H9 (cell line): Measurements from ENCODE around the gene COMMD10. TPM values are rescaled to one million over a fixed set of nuclear protein-coding genes. Genes with fewer than 3 reads are reported as not detected.
A peak's percentile ranks its signal among the peaks of the same experiment; 100 is the strongest.

ENCODE experiments used
- DNase-seq: peaks from one replicate; pipeline ENCODE4 v3.0.0-alpha.2; 2017
- H2AFZ ChIP-seq: one replicate; pipeline ENCODE4 v1.6.1; 2013; ENCODE audit warnings: mild to moderate bottlenecking, low read length, control low read depth, moderate library complexity
- H2AK5ac ChIP-seq: 2 replicates; pipeline ENCODE4 v1.6.1; 2013; ENCODE audit warnings: low read length, control low read depth, mixed read lengths; ENCODE audit not compliant: insufficient read length
- H2BK120ac ChIP-seq: one replicate; pipeline ENCODE4 v1.6.1; 2013; ENCODE audit warnings: low read depth, mild to moderate bottlenecking, low read length, control low read depth, inconsistent platforms; ENCODE audit not compliant: poor library complexity, severe bottlenecking
- H2BK12ac ChIP-seq: 2 replicates; pipeline ENCODE4 v1.6.1; 2013; ENCODE audit warnings: low read length, control low read depth, mixed read lengths, low read depth; ENCODE audit not compliant: insufficient read length
- H2BK15ac ChIP-seq: 2 replicates; pipeline ENCODE4 v1.6.1; 2013; ENCODE audit warnings: low read depth, low read length, control low read depth
- H2BK20ac ChIP-seq: one replicate; pipeline ENCODE4 v1.6.1; 2013; ENCODE audit warnings: low read depth, mild to moderate bottlenecking, low read length, control low read depth, inconsistent platforms; ENCODE audit not compliant: poor library complexity, severe bottlenecking
- H2BK5ac ChIP-seq: 2 replicates; pipeline ENCODE4 v1.6.1; 2013; ENCODE audit warnings: low read length, control low read depth, mixed read lengths; ENCODE audit not compliant: insufficient read length
- H3K14ac ChIP-seq: 2 replicates; pipeline ENCODE4 v1.6.1; 2013; ENCODE audit warnings: low read length, control low read depth; ENCODE audit not compliant: insufficient read depth
- H3K18ac ChIP-seq: 2 replicates; pipeline ENCODE4 v1.6.1; 2013; ENCODE audit warnings: low read depth, mild to moderate bottlenecking, mixed read lengths, low read length, control low read depth; ENCODE audit not compliant: insufficient read length
- H3K23ac ChIP-seq: 2 replicates; pipeline ENCODE4 v1.6.1; 2013; ENCODE audit warnings: low read length, control low read depth, mixed read lengths, low read depth; ENCODE audit not compliant: insufficient read length
- H3K23me2 ChIP-seq: 2 replicates; pipeline ENCODE4 v1.6.1; 2013; ENCODE audit warnings: low read depth, mild to moderate bottlenecking, mixed read lengths, low read length, control low read depth; ENCODE audit not compliant: insufficient read length, poor library complexity, severe bottlenecking
- H3K27ac ChIP-seq: 2 replicates; pipeline ENCODE4 v1.5.1; 2013; ENCODE audit warnings: low read length, control low read depth, mixed read lengths, low read depth; ENCODE audit not compliant: insufficient read length
- H3K27me3 ChIP-seq: 2 replicates; pipeline ENCODE4 v1.6.1; 2013; ENCODE audit warnings: low read length, control low read depth, inconsistent platforms; ENCODE audit not compliant: insufficient read depth
- H3K4ac ChIP-seq: 2 replicates; pipeline ENCODE4 v1.6.1; 2013; ENCODE audit warnings: low read depth, mild to moderate bottlenecking, control low read depth, inconsistent platforms, low read length, moderate library complexity
- H3K4me1 ChIP-seq: 2 replicates; pipeline ENCODE4 v1.6.1; 2013; ENCODE audit warnings: low read length, control low read depth, inconsistent platforms; ENCODE audit not compliant: insufficient read depth
- H3K4me2 ChIP-seq: 2 replicates; pipeline ENCODE4 v1.6.1; 2013; ENCODE audit warnings: low read length, control low read depth, mixed read lengths; ENCODE audit not compliant: insufficient read length, insufficient read depth
- H3K56ac ChIP-seq: 2 replicates; pipeline ENCODE4 v1.6.1; 2013; ENCODE audit warnings: low read depth, mild to moderate bottlenecking, mixed read lengths, low read length, control low read depth; ENCODE audit not compliant: insufficient read length
- H3K79me1 ChIP-seq: 2 replicates; pipeline ENCODE4 v1.6.1; 2013; ENCODE audit warnings: low read depth, mild to moderate bottlenecking, moderate library complexity, low read length, control low read depth, inconsistent platforms; ENCODE audit not compliant: insufficient read depth, poor library complexity, severe bottlenecking
- H3K79me2 ChIP-seq: 2 replicates; pipeline ENCODE4 v1.6.1; 2013; ENCODE audit warnings: low read length, control low read depth, inconsistent platforms; ENCODE audit not compliant: insufficient read depth
- H3K9ac ChIP-seq: 2 replicates; pipeline ENCODE4 v1.6.1; 2013; ENCODE audit warnings: low read length, control low read depth, mixed read lengths; ENCODE audit not compliant: insufficient read length; ENCODE audit errors: extremely low read depth
- H3K9me3 ChIP-seq: one replicate; pipeline ENCODE4 v1.6.1; 2013; ENCODE audit warnings: low read depth, low read length, inconsistent platforms; ENCODE audit not compliant: control insufficient read depth
- H3T11ph ChIP-seq: one replicate; pipeline ENCODE4 v1.6.1; 2013; ENCODE audit warnings: mild to moderate bottlenecking, low read length, control low read depth, inconsistent platforms
- H4K20me1 ChIP-seq: one replicate; pipeline ENCODE4 v1.6.1; 2013; ENCODE audit not compliant: control insufficient read depth, insufficient read length, insufficient read depth
- H4K5ac ChIP-seq: 2 replicates; pipeline ENCODE4 v1.6.1; 2013; ENCODE audit warnings: low read depth, mild to moderate bottlenecking, mixed read lengths, low read length, control low read depth; ENCODE audit not compliant: insufficient read length
- H4K8ac ChIP-seq: replicated peaks from 2 replicates; pipeline ENCODE4 v1.6.1; 2013; ENCODE audit warnings: low read length, control low read depth, mixed read lengths, low read depth; ENCODE audit not compliant: insufficient read length
- H4K91ac ChIP-seq: 2 replicates; pipeline ENCODE4 v1.6.1; 2013; ENCODE audit warnings: low read depth, mild to moderate bottlenecking, moderate library complexity, mixed read lengths, low read length, control low read depth; ENCODE audit not compliant: insufficient read length
- H3K27ac Mint-ChIP-seq, 3 experiments: 2 replicates in 2 of 3; 3 replicates in 1 of 3; pipeline ENCODE4 v1.8.0; 2020 to 2021; ENCODE audit warnings: mixed read lengths in 3 of 3, mild to moderate bottlenecking in 1 of 3, moderate library complexity in 1 of 3
- H3K27me3 Mint-ChIP-seq: 2 replicates; pipeline ENCODE4 v1.8.0; 2021; ENCODE audit warnings: low read depth, mild to moderate bottlenecking, moderate library complexity, mixed read lengths
- H3K36me3 Mint-ChIP-seq, 3 experiments: 2 replicates in 2 of 3; 3 replicates in 1 of 3; pipeline ENCODE4 v1.8.0; 2020 to 2021; ENCODE audit warnings: low read depth in 3 of 3, mixed read lengths in 3 of 3; ENCODE audit not compliant: insufficient read depth in 1 of 3
- H3K4me1 Mint-ChIP-seq, 2 experiments: 2 replicates each; pipeline ENCODE4 v1.8.0; 2020; ENCODE audit warnings: mixed read lengths in 2 of 2
- H3K4me3 Mint-ChIP-seq, 2 experiments: 2 replicates in 1 of 2; 3 replicates in 1 of 2; pipeline ENCODE4 v1.8.0; 2020 to 2021; ENCODE audit warnings: mild to moderate bottlenecking in 2 of 2, mixed read lengths in 2 of 2, moderate library complexity in 1 of 2
- H3K9me3 Mint-ChIP-seq, 2 experiments: 2 replicates in 1 of 2; 3 replicates in 1 of 2; pipeline ENCODE4 v1.8.0; 2020; ENCODE audit warnings: mild to moderate bottlenecking in 2 of 2, mixed read lengths in 2 of 2, moderate library complexity in 1 of 2
- WGBS: extraction: QIAGEN DNeasy Blood & Tissue Kit; methylation state at CpG from one replicate; pipeline ENCODE4 v1.1.7; 2013; ENCODE audit warnings: missing lambda C conversion rate, low lambda C conversion rate, mixed read lengths; ENCODE audit not compliant: insufficient read length; ENCODE audit errors: extremely low coverage; 5-methylcytosine and 5-hydroxymethylcytosine counted together
- total RNA-seq: library from RNA; stranded (reverse); gene quantifications from 2 replicates; pipeline ENCODE4 v1.2.1, GENCODE V29; 2021
- TF ChIP-seq, protein P1 (sequence below): fragments of 200-600 bp; sonication (generic); conservative IDR thresholded peaks from 3 replicates; pipeline ENCODE4 v1.8.0; 2021; ENCODE audit warnings: antibody characterized with exemption, mild to moderate bottlenecking

Gene COMMD10
- total RNA-seq, 1 experiment from 2014 or later: 33.9 TPM

DNA sequence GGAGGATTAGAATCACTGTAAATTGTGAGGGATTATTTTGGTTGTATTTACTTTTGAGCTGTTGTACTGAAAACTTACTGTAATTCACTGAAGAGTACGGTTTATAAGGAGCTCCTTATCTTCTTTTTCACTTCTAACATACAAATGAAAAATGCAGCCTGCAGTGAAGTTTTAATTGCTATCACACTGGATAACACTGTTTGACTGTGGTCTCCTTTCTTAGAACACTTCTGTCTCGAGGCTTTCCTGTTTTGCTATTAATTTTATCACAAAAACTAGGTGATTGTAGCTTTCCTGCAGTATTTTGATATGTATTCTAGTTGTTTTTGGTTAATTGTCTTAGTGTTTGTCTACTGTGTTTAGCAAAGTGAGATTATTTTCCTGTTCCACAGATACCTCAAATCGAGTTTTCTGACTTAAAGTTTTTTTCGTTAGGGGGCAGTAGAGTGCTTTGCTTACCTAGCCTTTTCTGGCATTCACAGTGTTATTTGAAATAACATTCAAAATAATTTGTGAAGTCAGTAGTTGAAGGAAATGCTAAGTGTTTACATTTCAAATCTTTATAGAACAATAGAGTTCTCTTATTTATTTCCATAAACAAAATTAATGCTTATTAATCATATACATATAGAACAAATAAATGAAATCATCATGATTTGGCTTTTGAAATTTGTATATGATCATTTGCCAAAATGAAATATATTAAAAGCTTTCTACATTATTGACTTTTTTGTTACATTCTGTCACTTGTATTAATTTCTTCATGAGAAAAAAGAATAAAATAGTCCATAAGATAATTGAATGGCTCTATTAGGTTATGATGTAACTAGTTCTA is 52.9 kb downstream of the COMMD10 start:
- no peak overlapping the region for H2BK20ac ChIP-seq
- no peak overlapping the region for H4K8ac ChIP-seq
- no peak overlapping the region for H2BK5ac ChIP-seq
- H3K23me2 ChIP-seq: no peaks in the 10 kb centered on the region
- no peak overlapping the region for H3K56ac ChIP-seq
- Mint-ChIP-seq H3K4me3 (no peak overlapping the region), H3K27ac (no peak overlapping the region; a peak in 1 of 7 replicates), H3K9me3 (no peaks in the 10 kb centered on the region), H3K27me3 (no peaks in the 10 kb centered on the region), H3K36me3 (no peaks in the 10 kb centered on the region), H3K4me1 (no peaks in the 10 kb centered on the region)
- H3K9me3 ChIP-seq: no peaks in the 10 kb centered on the region
- TF ChIP-seq, protein P1, sequence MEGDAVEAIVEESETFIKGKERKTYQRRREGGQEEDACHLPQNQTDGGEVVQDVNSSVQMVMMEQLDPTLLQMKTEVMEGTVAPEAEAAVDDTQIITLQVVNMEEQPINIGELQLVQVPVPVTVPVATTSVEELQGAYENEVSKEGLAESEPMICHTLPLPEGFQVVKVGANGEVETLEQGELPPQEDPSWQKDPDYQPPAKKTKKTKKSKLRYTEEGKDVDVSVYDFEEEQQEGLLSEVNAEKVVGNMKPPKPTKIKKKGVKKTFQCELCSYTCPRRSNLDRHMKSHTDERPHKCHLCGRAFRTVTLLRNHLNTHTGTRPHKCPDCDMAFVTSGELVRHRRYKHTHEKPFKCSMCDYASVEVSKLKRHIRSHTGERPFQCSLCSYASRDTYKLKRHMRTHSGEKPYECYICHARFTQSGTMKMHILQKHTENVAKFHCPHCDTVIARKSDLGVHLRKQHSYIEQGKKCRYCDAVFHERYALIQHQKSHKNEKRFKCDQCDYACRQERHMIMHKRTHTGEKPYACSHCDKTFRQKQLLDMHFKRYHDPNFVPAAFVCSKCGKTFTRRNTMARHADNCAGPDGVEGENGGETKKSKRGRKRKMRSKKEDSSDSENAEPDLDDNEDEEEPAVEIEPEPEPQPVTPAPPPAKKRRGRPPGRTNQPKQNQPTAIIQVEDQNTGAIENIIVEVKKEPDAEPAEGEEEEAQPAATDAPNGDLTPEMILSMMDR: peak; percentile 92
- DNase-seq: no peak
- H4K5ac ChIP-seq: no peak overlapping the region
- H2BK15ac ChIP-seq: no peak overlapping the region
- H3T11ph ChIP-seq: no peak overlapping the region
- H3K23ac ChIP-seq: no peak overlapping the region
- H3K4ac ChIP-seq: no peak overlapping the region
- H3K27me3 ChIP-seq: no peaks in the 10 kb centered on the region
- no peak overlapping the region for H2AK5ac ChIP-seq
- H3K4me1 ChIP-seq: no peaks in the 10 kb centered on the region
- no peak overlapping the region for H3K18ac ChIP-seq
- H3K9ac ChIP-seq: no peak overlapping the region
- H3K79me1 ChIP-seq: no peaks in the 10 kb centered on the region
- H4K91ac ChIP-seq: no peak overlapping the region
- H4K20me1 ChIP-seq: no peaks in the 10 kb centered on the region
- WGBS: no CpG with 5 or more reads among the region's 4 CpGs
- H3K27ac ChIP-seq: no peak overlapping the region
- H2BK12ac ChIP-seq: no peak overlapping the region
- H3K4me2 ChIP-seq: no peak overlapping the region
- H2BK120ac ChIP-seq: no peak overlapping the region
- H3K14ac ChIP-seq: no peak overlapping the region
- H2AFZ ChIP-seq: no peak overlapping the region
- H3K79me2 ChIP-seq: no peaks in the 10 kb centered on the region
